GM12878 (cell line): ENCODE measurements around the gene TRAIP. TPM values are rescaled to one million over a fixed set of nuclear protein-coding genes. Genes with fewer than 3 reads are reported as not detected.

Experiments used
- ATAC-seq: fragments of 200-7000 bp; cut with Tn5 transposase; 3 replicates; pipeline ENCODE4 v1.9.1; 2020; ENCODE audit warnings: mild to moderate bottlenecking, moderate library complexity
- BruUV-seq: library from RNA; stranded (reverse); fragments of 400-500 nt; replicated peaks from 2 replicates; lab custom pipeline; 2021; lab: Mats Ljungman, UMichigan
- CTCF ChIA-PET: fragments of 300-600 bp; sonication (Branson Sonifier 250); formaldehyde crosslinking; extraction: SDS; loops from one replicate; lab custom pipeline; 2021; ENCODE audit warnings: inconsistent platforms; lab: Yijun Ruan, JAX
- POLR2A ChIA-PET: fragments of 350-600 bp; formaldehyde crosslinking; extraction: SDS; loops from one replicate; lab custom pipeline; 2021; ENCODE audit warnings: inconsistent platforms; lab: Charles Lee
- RAD21 ChIA-PET: fragments of 300-600 bp; sonication (Branson Sonifier 250); formaldehyde crosslinking; loops from one replicate; lab custom pipeline; 2023; ENCODE audit warnings: antibody characterized with exemption; ENCODE audit not compliant: unreplicated experiment; lab: Charles Lee
- SMC1A ChIA-PET: fragments of 300-600 bp; sonication (Branson Sonifier 250); formaldehyde crosslinking; loops from one replicate; lab custom pipeline; 2023; ENCODE audit not compliant: unreplicated experiment, uncharacterized antibody; lab: Charles Lee
- DNase-seq: peaks from one replicate; pipeline ENCODE4 v3.0.0-alpha.2; 2011; ENCODE audit warnings: low read depth, low spot score
- FAIRE-seq: peaks from 3 replicates; lab custom pipeline; 2011; peaks lifted over from hg19 to GRCh38; lab: Jason Lieb, UNC
- H2AFZ ChIP-seq: 2 replicates; pipeline ENCODE4 v1.6.0; 2011; ENCODE audit warnings: low read depth, low read length, control low read depth; ENCODE audit not compliant: control insufficient read depth
- H3K27ac ChIP-seq: 2 replicates; pipeline ENCODE4 v1.5.1; 2011; ENCODE audit warnings: control low read depth; ENCODE audit not compliant: control insufficient read depth, insufficient read depth
- H3K27me3 ChIP-seq, 2 experiments: replicated peaks in 1 of 2; 2 replicates each; pipeline versions ENCODE4 v1.6.0 to v1.6.1; 2011; ENCODE audit warnings: low read length in 1 of 2; ENCODE audit not compliant: control insufficient read depth in 2 of 2, insufficient read depth in 2 of 2
- H3K36me3 ChIP-seq, 2 experiments: 2 replicates each; pipeline ENCODE4 v1.5.1; 2011; ENCODE audit warnings: low read length in 1 of 2; ENCODE audit not compliant: control insufficient read depth in 2 of 2, insufficient read depth in 2 of 2
- H3K4me1 ChIP-seq: 2 replicates; pipeline ENCODE4 v1.6.1; 2011; ENCODE audit warnings: mild to moderate bottlenecking, low read length, moderate library complexity, mixed read lengths; ENCODE audit not compliant: control insufficient read depth, insufficient read depth
- H3K4me2 ChIP-seq: 2 replicates; pipeline ENCODE4 v1.6.0; 2011; ENCODE audit warnings: control low read depth; ENCODE audit not compliant: control insufficient read depth, insufficient read depth
- H3K4me3 ChIP-seq: fragments of 200-600 bp; sonication (generic); 2 replicates; pipeline ENCODE4 v1.5.1; 2016
- H3K79me2 ChIP-seq: 2 replicates; pipeline ENCODE4 v1.6.0; 2011; ENCODE audit warnings: low read length; ENCODE audit not compliant: control insufficient read depth, insufficient read depth
- H3K9ac ChIP-seq: 2 replicates; pipeline ENCODE4 v1.8.0; 2011; ENCODE audit warnings: low read length, control low read depth, mixed read lengths; ENCODE audit not compliant: control insufficient read depth, insufficient read depth
- H3K9me3 ChIP-seq: replicated peaks from 3 replicates; pipeline ENCODE4 v1.5.1; 2011; ENCODE audit warnings: mild to moderate bottlenecking, low read length; ENCODE audit not compliant: control insufficient read depth, insufficient read depth
- H4K20me1 ChIP-seq: 2 replicates; pipeline ENCODE4 v1.6.0; 2011; ENCODE audit not compliant: control insufficient read depth, insufficient read depth
- GATAD2B ChIP-seq: fragments of 450-650 bp; conservative IDR thresholded peaks from 2 replicates; pipeline ENCODE4 v1.6.1; 2017; ENCODE audit warnings: low read depth, mild to moderate bottlenecking, moderate library complexity
- IRF5 ChIP-seq: fragments of 450-650 bp; IDR thresholded peaks from 2 replicates; pipeline ENCODE4 v1.6.1; 2017; ENCODE audit warnings: borderline replicate concordance
- POLR2AphosphoS5 ChIP-seq: IDR thresholded peaks from 2 replicates; pipeline ENCODE4 v1.6.1; 2011; ENCODE audit warnings: mild to moderate bottlenecking, low read length, inconsistent platforms
- RAD21 ChIP-seq: IDR thresholded peaks from 2 replicates; pipeline ENCODE4 v1.6.1; 2011; ENCODE audit warnings: mild to moderate bottlenecking, low read depth, low read length, moderate library complexity; ENCODE audit not compliant: insufficient read depth
- TCF3 ChIP-seq: IDR thresholded peaks from 2 replicates; pipeline ENCODE4 v1.6.1; 2012; ENCODE audit warnings: low read depth, mild to moderate bottlenecking, low read length, borderline replicate concordance; ENCODE audit not compliant: insufficient read depth
- YBX1 ChIP-seq: fragments of 450-650 bp; IDR thresholded peaks from 2 replicates; pipeline ENCODE4 v1.6.1; 2016; ENCODE audit warnings: antibody characterized with exemption
- WGBS: methylation state at CpG from one replicate; pipeline ENCODE4 v1.1.6; 2016; ENCODE audit warnings: low lambda C conversion rate; ENCODE audit not compliant: insufficient replicate concordance, insufficient coverage; ENCODE audit errors: missing lambda C conversion rate; 5-methylcytosine and 5-hydroxymethylcytosine counted together
- in situ Hi-C: fragments of 300-500 bp; cut with MboI; formaldehyde crosslinking; loops from 9 replicates; pipeline ENCODE4 v1.14.3; 2018; ENCODE audit warnings: mixed read lengths
- intact Hi-C: fragments of 100-400 bp; cut with micrococcal nuclease; formaldehyde crosslinking; loops from one replicate; pipeline ENCODE4 v1.14.2; 2022; ENCODE audit not compliant: unreplicated experiment
- polyA plus RNA-seq, 11 experiments: library from polyadenylated mRNA; depleted of rRNA in 4 of 11; unstranded in 6 of 11; stranded (reverse) in 5 of 11; fragments of >200 nt; fragmentation: Nextera tagmentation in 4 of 11; fragmentation: Illumina TruSeq in 1 of 11; extraction: Ambion mirVana in 4 of 11; extraction: Trizol in 1 of 11; gene quantifications; 1 replicate in 1 of 11; 2 replicates in 10 of 11; pipeline versions ENCODE4 v1.2.1 to v1.2.3, GENCODE V29; 2011 to 2016; ENCODE audit warnings: inconsistent platforms in 2 of 11, missing spikeins in 2 of 11, low read depth in 1 of 11
- total RNA-seq, 4 experiments: library from RNA; depleted of rRNA in 3 of 4; stranded (reverse); fragments of >200 nt in 3 of 4; fragmentation: Illumina TruSeq in 1 of 4; extraction: Trizol in 1 of 4; gene quantifications; 2 replicates each; pipeline versions ENCODE4 v1.2.1 to v1.2.3, GENCODE V29; 2013 to 2021

Gene TRAIP
- total and polyA plus RNA-seq, 10 of the 15 experiments (the other 5 are each of a cell fraction or from before 2014, with no cell fraction given), result 15.9 to 37.0 (median 23.1) TPM

DNA sequence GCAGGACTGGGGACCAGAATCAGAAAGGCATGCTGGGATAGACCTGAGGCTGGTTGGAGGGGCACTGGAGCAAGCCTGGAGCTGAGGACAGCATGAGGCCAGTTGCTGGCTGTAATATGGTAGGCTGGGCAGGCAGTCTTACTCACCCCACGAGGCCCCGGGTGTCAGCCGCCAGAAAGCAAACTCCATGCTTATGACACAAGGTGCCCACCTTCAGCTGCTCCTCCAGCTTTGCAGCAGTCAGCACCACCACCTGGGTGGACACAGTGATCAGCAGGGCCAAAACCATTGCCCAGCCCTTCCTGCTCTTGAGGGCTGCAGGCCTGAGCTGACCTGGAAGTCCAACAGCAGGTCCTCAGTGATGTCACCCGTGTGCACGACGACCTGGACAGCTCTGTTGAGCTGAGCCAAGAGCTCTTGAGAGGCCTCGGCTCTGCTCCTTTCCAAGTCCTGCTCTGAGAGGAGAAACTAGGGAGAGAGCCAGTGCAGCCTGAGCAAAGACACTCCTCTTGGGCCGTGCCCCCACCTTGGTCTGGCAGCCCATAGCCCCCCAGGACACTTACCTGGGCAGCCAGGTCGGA, 43.4 kb downstream of the TRAIP start:
- intact Hi-C loops, result no loop called here
- BruUV-seq, result no TSS peak
- H3K4me2 ChIP-seq, result peak overlapping the region; percentile 99
- no peak for DNase-seq
- TF ChIP-seq RAD21, result no peak
- TF ChIP-seq GATAD2B, result 0 out of 2 replicates have a peak, but pooled peaks have one; percentile 15
- no peak for TF ChIP-seq IRF5
- no peak for TF ChIP-seq TCF3
- TF ChIP-seq YBX1, result no peak
- TF ChIP-seq POLR2AphosphoS5, result no peak
- TF ChIP-seq, all 136 proteins: peak for 1
- peak overlapping the region; percentile 94 for H3K9ac ChIP-seq
- H3K36me3 ChIP-seq, result peaks cover 4 to 5% of the 10 kb centered on the region in 2 experiments; a peak in 3 of 4 replicates
- WGBS, result 24% methylated on average over 9 of the region's 9 CpGs
- peak overlapping the region; percentile 79 for H3K4me3 ChIP-seq
- peak; percentile 27 for ATAC-seq
- H4K20me1 ChIP-seq, result no peaks in the 10 kb centered on the region
- H2AFZ ChIP-seq, result no peak overlapping the region; the same call in 1 of the 2 replicates
- peaks cover 22% of the 10 kb centered on the region for H3K79me2 ChIP-seq
- ChIA-PET CTCF (interaction anchor here (0.6 to 10.4 kb wide), 7 partner anchors 8 to 477 kb away, joined by 3 to 99 read pairs (median 4); partner anchors contain the start of gene INKA1), RAD21 (interaction anchor here (1.1 to 4.4 kb wide), 6 partner anchors 9 to 273 kb away, joined by 3 to 71 read pairs (median 4); partner anchors contain the start of genes INKA1, IP6K1 and MON1A), SMC1A (interaction anchor here (0.7 to 3.6 kb wide), 5 partner anchors 8 to 127 kb away, joined by 3 to 23 read pairs (median 23); partner anchors contain the start of genes INKA1 and RBM6), POLR2A (interaction anchor here (0.5 to 2.0 kb wide), 10 partner anchors 8 to 1148 kb away, joined by 3 to 17 read pairs (median 4); partner anchors contain the start of genes INKA1 and TRAIP)
- H3K27me3 ChIP-seq, result no peaks in the 10 kb centered on the region
- no peak for FAIRE-seq
- peak overlapping the region; percentile 94 for H3K27ac ChIP-seq
- H3K4me1 ChIP-seq, result peaks cover 16% of the 10 kb centered on the region
- in situ Hi-C loops, result no loop called here
- no peaks in the 10 kb centered on the region for H3K9me3 ChIP-seq
